RWPE2 (cell line): ENCODE measurements around the gene FKBP10.
"Not testable (repeated sequence)": the region's sequence is repeated elsewhere in the genome, so short reads cannot be mapped to it uniquely, and the experiment has no call there.

Experiments used
- ATAC-seq: fragments of 200-7000 bp; cut with Tn5 transposase; 3 replicates; pipeline ENCODE4 v1.9.1; 2021; ENCODE audit warnings: low read depth
- DNase-seq: peaks from one replicate; pipeline ENCODE4 v3.0.0-alpha.2; 2020; ENCODE audit warnings: low spot score
- H3K27ac ChIP-seq: fragments of 450-650 bp; 2 replicates; pipeline ENCODE4 v1.5.1; 2017; ENCODE audit warnings: mild to moderate bottlenecking; ENCODE audit not compliant: poor library complexity, severe bottlenecking
- H3K27me3 ChIP-seq: fragments of 250-450 bp; sonication (Bioruptor Pico); 2 replicates; pipeline ENCODE4 v1.5.1; 2021; ENCODE audit warnings: mild to moderate bottlenecking, moderate library complexity; ENCODE audit not compliant: insufficient read depth, poor library complexity, severe bottlenecking
- H3K36me3 ChIP-seq: fragments of 250-450 bp; sonication (Bioruptor Pico); 2 replicates; pipeline ENCODE4 v1.5.1; 2020; ENCODE audit warnings: low read depth, mild to moderate bottlenecking, moderate library complexity
- H3K4me1 ChIP-seq: fragments of 250-450 bp; sonication (Bioruptor Pico); 2 replicates; pipeline ENCODE4 v1.5.1; 2021; ENCODE audit warnings: mild to moderate bottlenecking, moderate library complexity; ENCODE audit not compliant: insufficient read depth, poor library complexity, severe bottlenecking
- H3K4me3 ChIP-seq: fragments of 250-450 bp; sonication (Bioruptor Pico); 2 replicates; pipeline ENCODE4 v1.5.1; 2021; ENCODE audit warnings: mild to moderate bottlenecking, moderate library complexity; ENCODE audit not compliant: severe bottlenecking
- H3K9me3 ChIP-seq: fragments of 250-450 bp; sonication (Bioruptor Pico); 2 replicates; pipeline ENCODE4 v1.5.1; 2021; ENCODE audit warnings: mild to moderate bottlenecking, moderate library complexity; ENCODE audit not compliant: severe bottlenecking
- CTCF ChIP-seq: fragments of 450-650 bp; IDR thresholded peaks from one replicate; pipeline ENCODE4 v1.5.1; 2017; ENCODE audit warnings: mild to moderate bottlenecking, moderate library complexity; ENCODE audit not compliant: poor library complexity, severe bottlenecking

The FKBP10 gene

GRCh38 chr17:41822216-41823140 lies 9.7 kb downstream of the FKBP10 start:
- Histone ChIP-seq H3K9me3 (no peaks in the 10 kb centered on the region), H3K4me1 (no peaks in the 10 kb centered on the region), H3K36me3 (peaks cover 42% of the 10 kb centered on the region), H3K4me3 (no peak overlapping the region), H3K27me3 (no peaks in the 10 kb centered on the region), H3K27ac (no peak overlapping the region)
- no peak for TF ChIP-seq CTCF
- ATAC-seq (0 out of 3 replicates have a peak, but pooled peaks have one; percentile 3), DNase-seq (no peak)

- no peak for ATAC-seq
- H3K9me3 ChIP-seq = no peaks in the 10 kb centered on the region
Observed at GRCh38 chr17:41823141-41823524, 10.3 kb downstream of the FKBP10 start.

GRCh38 chr17:41823580-41823979 lies 10.8 kb downstream of the FKBP10 start:
- H3K4me3 ChIP-seq = no peak overlapping the region
- no peak overlapping the region for H3K27ac ChIP-seq
- DNase-seq (no peak), ATAC-seq (no peak)
- H3K36me3 ChIP-seq = peaks cover 42% of the 10 kb centered on the region
- H3K9me3 ChIP-seq = no peaks in the 10 kb centered on the region
- H3K27me3 ChIP-seq = no peaks in the 10 kb centered on the region
- no peak for TF ChIP-seq CTCF
- H3K4me1 ChIP-seq = no peaks in the 10 kb centered on the region

More at GRCh38 chr17:41823141-41823524, 10.3 kb downstream of the FKBP10 start:
- H3K27ac ChIP-seq = no peak overlapping the region
- H3K4me3 ChIP-seq = no peak overlapping the region
- H3K27me3 ChIP-seq = no peaks in the 10 kb centered on the region
- no peak for DNase-seq
- H3K36me3 ChIP-seq = peaks cover 43% of the 10 kb centered on the region
- no peak for TF ChIP-seq CTCF
- no peaks in the 10 kb centered on the region for H3K4me1 ChIP-seq

- no peaks in the 10 kb centered on the region for H3K4me1 ChIP-seq
- ATAC-seq = no peak
- H3K9me3 ChIP-seq = no peaks in the 10 kb centered on the region
- no peak for DNase-seq
- no peak overlapping the region for H3K27ac ChIP-seq
- peaks cover 47% of the 10 kb centered on the region for H3K36me3 ChIP-seq
- no peak for TF ChIP-seq CTCF
- H3K27me3 ChIP-seq = no peaks in the 10 kb centered on the region
- no peak overlapping the region for H3K4me3 ChIP-seq
Observed at GRCh38 chr17:41824086-41824485, 11.3 kb downstream of the FKBP10 start.

GRCh38 chr17:41825175-41825845 lies 12.5 kb downstream of the FKBP10 start:
- Histone ChIP-seq H3K9me3 (no peaks in the 10 kb centered on the region), H3K4me1 (no peaks in the 10 kb centered on the region), H3K4me3 (no peak overlapping the region), H3K27me3 (no peaks in the 10 kb centered on the region), H3K27ac (no peak overlapping the region), H3K36me3 (peaks cover 52% of the 10 kb centered on the region)
- DNase-seq (no peak), ATAC-seq (no peak)
- TF ChIP-seq CTCF = no peak

GRCh38 chr17:41829961-41830360 lies 17.2 kb downstream of the FKBP10 start:
- H3K9me3 ChIP-seq, DNase-seq, H3K27me3 ChIP-seq, H3K27ac ChIP-seq, ATAC-seq, H3K4me3 ChIP-seq, H3K4me1 ChIP-seq: not testable (repeated sequence)
- H3K36me3 ChIP-seq = peaks cover 87% of the 10 kb centered on the region
